ENCODE data around the gene ZNF521.

ZNF521 gene

DNA sequence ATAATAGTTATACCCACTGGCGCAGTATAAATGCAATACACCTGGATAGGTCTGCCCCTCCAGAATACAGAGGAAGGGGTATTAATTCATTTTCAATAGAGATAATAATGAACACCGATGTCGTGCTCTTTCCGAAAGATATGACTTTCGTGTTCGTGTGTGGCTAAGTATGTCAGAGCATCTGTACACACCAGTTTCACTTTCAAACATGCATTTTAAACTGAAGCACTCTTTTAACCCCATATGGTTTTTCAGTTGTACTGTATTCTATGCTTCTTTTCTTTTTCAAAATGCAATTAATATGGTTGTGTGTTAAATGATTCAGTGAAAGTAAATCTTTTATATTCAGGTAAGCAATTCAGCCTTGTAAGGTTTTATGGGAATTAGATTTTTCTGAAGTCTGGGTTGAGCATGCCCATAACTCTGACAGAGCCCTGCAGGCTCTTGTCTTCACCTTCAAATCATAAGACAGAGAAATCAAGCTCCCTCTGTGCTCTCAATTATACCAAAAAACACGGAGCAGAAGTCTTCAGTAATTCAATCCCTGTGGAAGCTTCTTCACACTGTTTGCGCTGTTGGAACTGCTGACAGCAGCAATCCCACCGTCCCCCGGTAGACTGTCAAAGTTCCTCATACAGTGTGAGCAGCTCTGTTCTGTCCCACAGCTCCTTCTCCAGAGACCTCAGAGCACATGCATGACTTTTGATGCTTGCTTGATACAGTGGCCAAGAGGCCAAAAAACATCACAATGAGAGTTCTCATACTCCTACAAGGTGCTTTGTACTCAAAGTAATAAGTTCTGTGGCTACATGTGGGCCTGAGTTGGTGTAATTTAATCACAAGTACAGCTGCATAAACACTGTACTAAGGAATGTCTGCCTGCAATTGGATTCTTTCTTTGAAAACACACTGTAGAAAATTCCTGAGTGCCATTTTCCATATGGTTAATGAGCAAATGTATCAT is 186.8 kb downstream of the ZNF521 start:
- no peak for DNase-seq

DNA sequence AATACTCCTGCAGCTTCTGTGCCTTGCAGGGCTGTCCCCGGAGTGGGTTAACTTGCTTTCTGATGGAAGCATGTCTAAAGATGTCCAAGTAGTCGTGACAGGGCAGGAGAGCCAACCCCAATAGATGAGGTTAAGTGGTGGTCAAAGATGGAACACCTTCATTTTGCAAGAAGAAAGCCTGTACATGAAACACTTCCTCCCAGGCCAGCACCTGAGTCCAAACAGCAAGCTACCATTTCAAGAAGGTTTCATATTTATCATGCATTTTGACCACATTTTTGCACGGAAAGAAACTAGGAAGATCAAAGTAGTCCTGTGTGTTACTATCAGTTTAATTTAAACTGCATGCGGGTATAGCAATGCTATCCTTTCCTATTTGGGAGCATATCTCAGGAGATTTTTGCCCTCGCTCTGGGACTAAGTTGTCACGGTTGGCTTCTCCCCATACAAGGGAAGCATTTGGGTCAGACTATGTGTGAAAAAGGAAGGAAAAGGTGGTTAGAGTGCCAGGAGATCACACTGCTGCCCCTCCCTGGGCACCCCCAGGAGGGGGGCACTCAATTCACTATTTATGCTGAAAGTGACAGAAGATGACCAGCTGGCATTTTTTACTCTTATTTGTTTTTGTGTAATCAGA is 187.6 kb downstream of the ZNF521 start:
- DNase-seq: no peak

DNA sequence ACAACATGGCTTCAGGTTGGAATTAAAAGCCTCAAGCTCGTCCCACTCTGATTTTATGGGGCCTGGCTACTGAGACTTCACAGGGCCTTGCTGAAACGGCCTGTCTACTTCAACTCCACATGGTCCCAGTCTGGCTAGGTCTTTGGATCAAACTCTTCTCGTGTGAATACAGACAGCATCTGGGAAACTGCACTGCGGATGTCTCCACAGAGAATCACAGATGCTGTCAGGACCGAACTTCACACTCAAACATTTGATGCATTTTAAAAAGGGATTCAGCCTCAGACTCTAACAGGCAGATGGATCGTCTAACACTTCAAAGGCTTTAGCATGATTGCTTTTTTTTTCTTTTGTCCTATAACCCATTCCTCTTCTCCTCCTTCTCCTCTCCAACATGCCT is 198.5 kb downstream of the ZNF521 start:
- no peak for DNase-seq

- no peak for DNase-seq
These were observed 204.0 kb downstream of the ZNF521 start for GRCh38 chr18:25147877-25148488.

GRCh38 chr18:25146512-25146910 is 205.5 kb downstream of the ZNF521 start:
- no peak for DNase-seq

DNA sequence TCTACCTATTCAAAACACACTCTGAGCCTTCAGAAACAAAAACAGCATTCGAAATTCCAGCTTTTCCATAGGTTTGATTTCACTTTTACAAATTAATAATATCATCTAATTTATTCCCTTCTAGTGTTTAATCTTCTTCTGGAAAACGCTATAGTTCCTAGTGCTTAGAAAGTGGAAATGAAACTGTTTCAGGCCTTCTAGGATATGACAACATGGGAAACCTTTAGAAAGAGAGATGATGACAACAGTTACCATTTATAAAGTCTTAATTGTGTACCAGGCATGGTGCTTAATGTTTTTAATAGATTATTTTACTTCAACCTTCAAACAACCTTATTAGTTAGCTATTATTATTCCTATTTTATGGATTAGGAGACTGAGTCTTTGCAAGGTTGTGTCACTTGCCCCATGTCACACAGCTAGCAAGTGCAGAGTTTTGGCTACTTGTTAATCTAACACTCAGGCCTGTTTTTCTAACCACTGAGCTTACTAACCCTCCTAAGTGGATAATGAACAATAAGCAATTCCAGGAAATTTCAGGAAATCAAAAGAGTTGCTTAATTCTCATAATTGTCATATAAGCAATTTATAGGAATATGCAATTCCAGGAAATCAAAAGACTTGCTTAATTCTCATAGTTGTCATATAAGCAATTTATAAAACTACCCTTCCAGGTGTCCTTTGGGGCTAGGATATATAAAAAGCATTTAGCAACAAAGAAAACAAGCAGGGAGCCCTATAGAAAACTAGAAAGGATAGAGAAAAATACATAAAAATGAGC is 206.0 kb downstream of the ZNF521 start:
- no peak for DNase-seq

- DNase-seq: no peak
These were observed 207.1 kb downstream of the ZNF521 start for GRCh38 chr18:25144820-25145219.

DNA sequence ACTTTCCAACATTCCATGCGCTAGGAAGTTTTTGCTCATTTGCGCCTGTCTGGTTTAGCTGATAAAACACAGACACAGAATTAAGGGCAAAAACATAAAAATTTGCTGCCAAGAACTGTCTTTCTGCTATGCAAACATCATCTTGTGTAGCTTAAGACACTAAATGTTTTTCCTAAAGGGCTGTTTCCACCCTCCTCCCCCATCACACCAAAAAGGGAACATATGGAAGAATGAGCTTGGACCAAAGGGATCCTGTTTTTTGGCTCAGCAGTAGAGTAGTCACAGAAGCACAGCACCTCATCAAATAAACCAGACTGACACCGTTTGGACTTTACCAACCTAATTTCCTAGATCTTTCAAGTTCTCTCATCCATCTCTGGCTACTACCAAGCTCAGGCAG is 210.1 kb downstream of the ZNF521 start:
- no peak for DNase-seq

DNA sequence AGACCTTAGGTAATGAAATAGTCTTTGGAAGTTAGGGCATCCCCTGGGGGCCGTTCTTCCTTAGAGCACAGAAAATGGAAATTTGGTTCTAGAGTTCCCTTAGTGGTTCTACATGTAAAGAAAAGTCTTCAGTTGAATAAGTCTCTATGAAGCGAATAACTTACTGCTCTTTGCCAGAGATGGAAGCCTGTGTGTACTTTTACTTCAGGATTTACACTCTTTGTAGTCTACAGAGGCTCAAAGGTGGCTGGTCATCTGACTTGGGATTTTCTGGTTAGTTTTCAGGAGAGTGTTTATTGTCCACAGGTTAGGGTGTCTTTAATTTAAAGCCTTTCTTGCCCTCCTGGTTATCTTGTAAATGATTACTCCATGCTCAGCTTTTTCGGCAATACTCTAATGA is 210.6 kb downstream of the ZNF521 start:
- DNase-seq: no peak

- DNase-seq: no peak
These were observed 211.0 kb downstream of the ZNF521 start for GRCh38 chr18:25140962-25141308.

DNA sequence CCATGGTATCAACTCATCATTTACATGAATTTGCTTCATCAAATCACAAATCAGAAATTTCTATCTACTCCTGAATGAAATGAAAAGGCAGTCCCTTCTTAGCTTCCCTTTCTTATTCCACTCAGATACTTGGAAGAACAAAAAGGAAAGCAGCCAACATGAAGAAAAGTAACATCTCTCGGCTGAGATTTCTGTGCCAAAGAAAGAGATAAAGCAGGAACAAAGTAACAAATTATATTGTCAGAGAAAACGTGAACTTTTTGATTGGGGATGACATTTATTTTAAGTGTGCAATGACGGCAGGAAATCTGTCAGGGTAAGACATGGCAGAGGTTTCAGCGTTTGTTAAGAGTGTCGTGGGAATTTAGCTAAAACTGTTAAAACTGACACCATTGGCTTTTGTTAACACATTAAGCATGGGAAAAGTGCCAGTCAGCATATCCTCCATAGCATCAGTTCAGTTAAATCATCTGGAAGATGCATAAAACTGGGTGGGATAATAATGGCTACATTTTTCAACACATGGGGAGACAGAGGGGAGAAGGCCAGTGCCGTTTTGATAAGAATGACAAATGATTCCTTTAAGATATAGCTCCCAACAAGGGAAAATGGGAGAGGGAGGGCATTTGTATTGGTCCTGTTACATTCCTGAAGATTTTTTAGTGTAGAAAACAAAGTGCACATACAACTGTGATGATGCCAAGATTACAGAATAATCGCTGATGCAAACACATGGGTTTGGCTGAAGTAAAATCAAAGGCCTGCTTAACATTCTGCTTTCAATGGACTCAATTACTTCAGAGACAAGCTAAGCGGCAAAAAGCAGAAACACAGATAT is 211.6 kb downstream of the ZNF521 start:
- DNase-seq: no peak

- no peak for DNase-seq
These were observed 214.8 kb downstream of the ZNF521 start for GRCh38 chr18:25137197-25137472.

DNA sequence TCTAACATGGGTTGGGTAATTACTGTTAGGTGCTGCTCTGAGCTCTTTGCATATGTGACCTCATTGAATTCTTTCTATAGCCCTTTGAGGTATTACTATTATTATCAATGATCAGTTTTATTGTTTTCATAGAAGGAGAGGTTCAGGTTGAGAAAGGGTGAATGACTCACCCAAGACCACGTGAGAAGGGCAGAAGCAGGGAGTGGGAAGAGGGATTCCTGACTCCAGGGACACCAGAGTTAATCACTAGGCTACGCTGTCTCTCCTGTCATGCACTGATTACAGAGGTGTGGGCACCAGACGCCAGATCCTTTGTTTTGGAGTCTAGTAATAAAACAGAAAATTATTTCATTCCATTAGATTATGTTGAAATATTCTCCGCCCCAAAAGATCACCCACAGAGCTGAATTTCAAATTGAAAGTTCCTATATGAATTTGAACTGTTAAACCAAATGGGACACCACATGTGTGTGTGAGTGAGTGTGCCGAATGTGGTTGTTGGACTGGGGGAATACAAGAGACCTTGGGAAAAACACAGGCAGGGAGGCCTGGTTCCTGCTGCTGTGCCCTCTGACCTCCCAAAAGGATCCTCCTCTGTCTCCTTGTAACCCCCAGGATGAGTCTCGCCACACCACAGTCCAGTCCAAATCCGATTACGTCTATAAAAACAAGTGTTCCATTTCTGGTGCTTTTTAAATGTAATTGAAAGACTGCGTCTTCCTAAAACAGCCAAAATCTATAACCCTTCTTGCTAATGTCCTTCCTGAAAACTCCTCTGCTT is 215.4 kb downstream of the ZNF521 start:
- no peak for DNase-seq

DNA sequence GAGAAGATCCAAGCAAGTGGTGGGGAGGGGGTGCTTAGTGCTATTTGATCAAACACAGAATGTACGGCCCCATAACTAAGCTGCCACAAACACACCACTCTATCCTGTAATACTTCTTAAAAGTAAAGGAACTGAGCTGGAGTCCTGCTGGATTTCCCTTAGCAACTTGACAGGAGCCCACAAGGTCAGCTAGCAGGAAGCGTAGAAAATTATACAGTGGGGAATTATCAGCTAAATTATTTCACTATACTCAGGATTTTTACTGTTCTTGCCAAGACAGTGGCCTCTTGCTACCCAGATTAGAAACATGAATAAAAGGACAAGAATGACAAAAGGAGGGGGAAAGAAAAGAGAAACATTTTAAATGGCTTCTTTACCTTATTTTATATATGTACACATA is 217.1 kb downstream of the ZNF521 start:
- no peak for DNase-seq

DNA sequence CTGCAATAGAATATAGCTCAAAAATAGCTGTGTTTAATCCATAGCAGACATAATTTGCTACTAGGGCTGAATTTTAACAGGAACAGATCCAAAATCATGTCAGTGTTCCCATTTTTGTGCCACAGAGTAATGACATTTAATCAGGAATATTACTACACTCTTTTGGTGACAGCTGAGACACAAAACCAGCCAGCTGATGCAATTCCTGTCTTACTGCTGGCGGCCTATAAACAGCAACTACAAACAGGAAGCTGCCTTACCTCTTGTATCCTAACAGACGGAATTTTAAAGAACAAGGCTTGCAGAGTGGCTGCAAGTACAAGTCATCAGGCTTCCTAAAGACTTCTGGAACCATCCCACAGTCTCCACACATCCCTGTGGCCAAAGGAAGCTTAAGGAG is 218.1 kb downstream of the ZNF521 start:
- no peak for DNase-seq

DNA sequence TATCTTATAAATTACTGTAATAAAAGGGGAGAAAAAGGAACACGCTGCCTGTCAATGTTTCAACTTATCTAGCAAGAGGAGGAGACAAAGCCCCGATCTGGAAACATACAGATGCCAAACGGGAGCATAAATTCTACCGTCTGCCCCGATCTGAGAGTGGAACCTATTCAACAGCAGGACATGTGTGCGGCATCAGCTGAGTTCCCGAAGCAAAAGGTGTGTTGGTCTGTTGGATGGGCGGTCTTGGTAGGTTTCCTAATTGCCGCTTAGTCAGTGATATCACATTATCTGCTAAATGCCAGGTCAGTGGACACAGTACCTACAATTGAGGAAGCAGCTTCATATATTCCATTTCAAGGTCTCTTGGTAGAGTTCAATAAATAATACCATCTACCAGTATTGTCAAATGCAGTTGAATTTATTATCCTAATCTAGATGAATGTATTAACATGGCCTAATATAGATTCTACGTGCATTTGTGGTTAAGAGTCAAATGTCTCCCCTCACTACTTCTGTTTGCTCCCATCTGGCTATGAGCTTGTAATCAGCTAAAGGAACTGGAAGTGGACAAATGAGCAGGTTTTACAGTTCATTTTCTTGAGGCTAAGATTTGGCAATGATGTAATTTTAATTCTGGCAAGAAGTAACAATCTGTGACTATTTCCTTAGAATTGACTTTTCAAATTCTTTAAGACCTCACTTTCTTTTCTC is 219.0 kb downstream of the ZNF521 start:
- no peak for DNase-seq

GRCh38 chr18:25126751-25127150 is 225.2 kb downstream of the ZNF521 start:
- no peak for DNase-seq

DNA sequence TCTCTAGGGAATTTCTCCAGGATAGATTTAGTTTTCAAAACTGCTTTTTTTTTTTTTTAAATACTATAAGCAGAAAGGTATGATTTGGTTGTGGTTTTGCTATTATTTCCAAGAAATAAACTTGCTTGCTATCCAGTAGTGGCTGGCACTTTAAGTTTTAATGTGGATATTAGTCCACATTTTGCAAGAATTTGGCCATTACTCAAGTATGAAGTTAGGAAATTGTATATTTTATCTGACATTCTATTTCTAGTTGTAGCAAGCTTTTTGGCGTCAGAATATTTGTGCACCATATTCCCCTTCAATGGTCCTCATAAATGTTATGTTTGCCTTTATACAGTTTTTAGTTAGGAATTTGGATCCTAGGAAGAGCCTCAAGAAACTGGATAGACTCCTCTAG is 226.3 kb downstream of the ZNF521 start:
- DNase-seq: no peak

GRCh38 chr18:25123438-25124232 is 228.3 kb downstream of the ZNF521 start:
- no peak for DNase-seq

- no peak for DNase-seq
These were observed 230.5 kb downstream of the ZNF521 start for GRCh38 chr18:25121442-25121841.
